Measurements from ENCODE around the gene KCNIP1. TPM values are rescaled to one million over a fixed set of nuclear protein-coding genes. Genes with fewer than 3 reads are reported as not detected.

The KCNIP1 gene
- total and polyA plus RNA-seq, 7 donors, result 0.03 TPM; not detected in 6

- intact Hi-C loops (cut with DNase I), result loop anchor here (5.0 to 10.0 kb wide), 3 partner anchors 155 to 363 kb away; partner anchors contain the start of gene GABRP (in 1 of the 2)
- ATAC-seq, result no peak
Observed at GRCh38 chr5:170630226-170630625, 126.4 kb downstream of the KCNIP1 start.

GRCh38 chr5:170630711-170631141, 126.9 kb downstream of the KCNIP1 start:
- no peak for TF ChIP-seq CTCF (IDR thresholded peaks at IDR 0.05)
- no peaks in the 10 kb centered on the region for H3K36me3 ChIP-seq (ENCODE audit: insufficient read depth in 1 of 2, low read depth in 1 of 2)
- intact Hi-C loops (cut with DNase I), result loop anchor here (5.0 to 10.0 kb wide), 3 partner anchors 154 to 363 kb away; partner anchors contain the start of gene GABRP (in 1 of the 2)
- H3K4me1 ChIP-seq, result no peaks in the 10 kb centered on the region
- H3K27ac ChIP-seq, result no peak overlapping the region
- no peaks in the 10 kb centered on the region for H3K9me3 ChIP-seq
- no peak for DNase-seq
- H3K27me3 ChIP-seq (ENCODE audit: insufficient read depth in 3 of 3, low read length in 2 of 3), result peaks cover 0 to 4% (median 0%) of the 10 kb centered on the region in 3 donors
- WGBS, 3 donors, result 46 to 70% (median 60%) methylated on average over 3 of the region's 3 CpGs
- H3K4me3 ChIP-seq, result no peak overlapping the region
- ATAC-seq, result no peak

More at GRCh38 chr5:170630226-170630625, 126.4 kb downstream of the KCNIP1 start:
- Histone ChIP-seq H3K36me3 (ENCODE audit: insufficient read depth in 1 of 2, low read depth in 1 of 2) (no peaks in the 10 kb centered on the region), H3K9me3 (no peaks in the 10 kb centered on the region), H3K27me3 (ENCODE audit: insufficient read depth in 3 of 3, low read length in 2 of 3) (peaks cover 0 to 4% (median 0%) of the 10 kb centered on the region in 3 donors), H3K27ac (no peak overlapping the region), H3K4me3 (no peak overlapping the region), H3K4me1 (no peaks in the 10 kb centered on the region)
- no peak for TF ChIP-seq CTCF (IDR thresholded peaks at IDR 0.05)
- no peak for DNase-seq
- WGBS, 3 donors, result 96 to 99% (median 96%) methylated on average over 8 of the region's 8 CpGs

GRCh38 chr5:170631466-170632195, 127.8 kb downstream of the KCNIP1 start:
- Histone ChIP-seq H3K9me3 (no peaks in the 10 kb centered on the region), H3K27ac (no peak overlapping the region), H3K4me3 (no peak overlapping the region), H3K36me3 (ENCODE audit: insufficient read depth in 1 of 2, low read depth in 1 of 2) (no peaks in the 10 kb centered on the region), H3K27me3 (ENCODE audit: insufficient read depth in 3 of 3, low read length in 2 of 3) (peaks cover 0 to 4% (median 0%) of the 10 kb centered on the region in 3 donors), H3K4me1 (no peaks in the 10 kb centered on the region)
- 17 to 25% (median 17%) methylated on average over 16 of the region's 16 CpGs for WGBS, 3 donors
- intact Hi-C loops (cut with DNase I), result loop anchor here (2.0 to 10.0 kb wide), 4 partner anchors 153 to 364 kb away; partner anchors contain the start of gene GABRP (in 1 of the 2)
- TF ChIP-seq CTCF (IDR thresholded peaks at IDR 0.05), result peak; percentile 4
- ATAC-seq (peak in 2 of 4 donors; percentile 30 to 35), DNase-seq (no peak)

GRCh38 chr5:170632266-170632984, 128.6 kb downstream of the KCNIP1 start:
- H3K27ac ChIP-seq, result peak overlapping the region; percentile 58

More at GRCh38 chr5:170632266-170632984, 128.6 kb downstream of the KCNIP1 start:
- H3K27me3 ChIP-seq (ENCODE audit: insufficient read depth in 3 of 3, low read length in 2 of 3), result peaks cover 0 to 4% (median 0%) of the 10 kb centered on the region in 3 donors
- no peak for TF ChIP-seq CTCF (IDR thresholded peaks at IDR 0.05)
- intact Hi-C loops (cut with DNase I), result loop anchor here (2.0 to 10.0 kb wide), 4 partner anchors 152 to 365 kb away; partner anchors contain the start of gene GABRP (in 1 of the 2)
- no peaks in the 10 kb centered on the region for H3K9me3 ChIP-seq
- no peaks in the 10 kb centered on the region for H3K4me1 ChIP-seq
- DNase-seq (no peak), ATAC-seq (peak in 2 of 4 donors; percentile 6 to 10)
- H3K4me3 ChIP-seq, result peak overlapping the region; percentile 36
- 37 to 52% (median 44%) methylated on average over 19 of the region's 19 CpGs for whole genome bisulfite sequencing, 3 donors
- H3K36me3 ChIP-seq (ENCODE audit: insufficient read depth in 1 of 2, low read depth in 1 of 2), result no peaks in the 10 kb centered on the region

Data from psoas muscle (tissue), 8 donors.